Measurements from ENCODE around the gene C2CD4C. TPM values are rescaled to one million over a fixed set of nuclear protein-coding genes. Genes with fewer than 3 reads are reported as not detected.

The C2CD4C gene
- total and polyA plus RNA-seq, 2 of the 13 experiments (the other 11 are each of a cell fraction or from before 2014, with no cell fraction given): not detected

GRCh38 chr19:373391-374182 lies 35.4 kb downstream of the C2CD4C start (continued):
- TF ChIP-seq CREBL2 (CRISPR knock-in tag; IDR thresholded peaks at IDR 0.05; ENCODE audit: borderline replicate concordance) (no peak), ZSCAN22 (CRISPR knock-in tag; IDR thresholded peaks at IDR 0.05) (no peak), NFRKB (IDR thresholded peaks at IDR 0.05) (no peak), PTBP1 (IDR thresholded peaks at IDR 0.05; ENCODE audit: low read depth, low read length, poor library complexity, severe bottlenecking) (no peak), BCL3 (CRISPR knock-in tag; IDR thresholded peaks at IDR 0.05) (no peak), CTCF (CRISPR knock-in tag; IDR thresholded peaks at IDR 0.05) (peak; percentile 38; the same call in 1 of the 2 replicates)

GRCh38 chr19:372306-372890 lies 36.5 kb downstream of the C2CD4C start:
- H3K27ac ChIP-seq (ENCODE audit: extremely low read length, insufficient read depth, low read length): no peak overlapping the region
- 36% methylated on average over 11 of the region's 14 CpGs for WGBS (ENCODE audit: low lambda C conversion rate)
- ChIA-PET POLR2A (no interaction called here), CTCF (ENCODE audit: low intra/inter-chr PET ratio, low total read pairs) (no interaction called here)
- H3K79me2 ChIP-seq (ENCODE audit: insufficient read depth, low read length): no peaks in the 10 kb centered on the region
- H3K4me2 ChIP-seq (ENCODE audit: low read depth, low read length): no peak overlapping the region
- no peak overlapping the region for H2AFZ ChIP-seq (ENCODE audit: low read length)
- no peak overlapping the region for H3K4me3 ChIP-seq (replicated peaks in 1 of 3; ENCODE audit: insufficient read depth in 1 of 3, low read depth in 2 of 3, low read length in 3 of 3)
- in situ Hi-C loops (cut with HindIII; ENCODE audit: extremely low pct_ligation_motif_present, low pct_unique_long_range_greater_than_20kb) (no loop called here), intact Hi-C loops (cut with micrococcal nuclease; ENCODE audit: unreplicated experiment) (no loop called here)
- DNase-seq (ENCODE audit: low spot score) (no peak), ATAC-seq (no peak), FAIRE-seq (no peak)
- H3K4me1 ChIP-seq (ENCODE audit: insufficient read depth, low read length): no peaks in the 10 kb centered on the region
- H4K20me1 ChIP-seq (ENCODE audit: insufficient read depth, low read length): no peaks in the 10 kb centered on the region
- no TSS peak for BruUV-seq (replicated peaks)
- no peak overlapping the region for H3K9ac ChIP-seq (ENCODE audit: insufficient read depth, low read depth, low read length)
- peaks cover 16 to 79% of the 10 kb centered on the region in 2 experiments for H3K27me3 ChIP-seq (ENCODE audit: control insufficient read depth in 1 of 2, insufficient read depth in 2 of 2, low read length in 2 of 2)
- no peaks in the 10 kb centered on the region for H3K9me3 ChIP-seq (ENCODE audit: low read length)
- no peaks in the 10 kb centered on the region for H3K36me3 ChIP-seq (replicated peaks in 1 of 2; ENCODE audit: control insufficient read depth in 1 of 2, insufficient read depth in 2 of 2, low read length in 2 of 2)
- TF ChIP-seq CEBPG (CRISPR knock-in tag; IDR thresholded peaks at IDR 0.05) (no peak), PLSCR1 (CRISPR knock-in tag; IDR thresholded peaks at IDR 0.05; ENCODE audit: borderline replicate concordance) (no peak), PHF20 (CRISPR knock-in tag; IDR thresholded peaks at IDR 0.05) (no peak), ZNF570 (CRISPR knock-in tag; IDR thresholded peaks at IDR 0.05; ENCODE audit: borderline replicate concordance) (no peak), ZNF275 (CRISPR knock-in tag; IDR thresholded peaks at IDR 0.05; ENCODE audit: borderline replicate concordance) (no peak), FOSL2 (CRISPR knock-in tag; IDR thresholded peaks at IDR 0.05) (no peak), ARNT (IDR thresholded peaks at IDR 0.05) (no peak), ZNF33B (CRISPR knock-in tag; IDR thresholded peaks at IDR 0.05) (no peak), STAG1 (CRISPR knock-in tag; IDR thresholded peaks at IDR 0.05) (no peak), RXRA (CRISPR knock-in tag; IDR thresholded peaks at IDR 0.05) (no peak), AHR (CRISPR knock-in tag; IDR thresholded peaks at IDR 0.05) (no peak), SETDB1 (CRISPR knock-in tag; IDR thresholded peaks at IDR 0.05; ENCODE audit: borderline replicate concordance) (no peak), ZNF282 (IDR thresholded peaks at IDR 0.05; ENCODE audit: partially characterized antibody) (no peak)
